Fibroblast of lung (primary cell): ENCODE results near the gene KIAA1755. TPM values are rescaled to one million over a fixed set of nuclear protein-coding genes. Genes with fewer than 3 reads are reported as not detected.

Experiments
- DNase-seq, 2 donors: peaks; one replicate each; pipeline versions ENCODE4 v3.0.0 to v3.0.0-alpha.2; 2010; ENCODE audit warnings: low read depth in 2 of 2
- H2AFZ ChIP-seq: 2 replicates; pipeline ENCODE4 v1.5.1; 2012; ENCODE audit warnings: low read length, control low read depth, inconsistent platforms
- H3K27ac ChIP-seq: 2 replicates; pipeline ENCODE4 v1.5.1; 2011; ENCODE audit warnings: low read length, control low read depth; ENCODE audit not compliant: insufficient read depth
- H3K27me3 ChIP-seq: 2 replicates; pipeline ENCODE4 v1.5.1; 2011; ENCODE audit warnings: mild to moderate bottlenecking, low read length; ENCODE audit not compliant: control insufficient read depth, insufficient read depth
- H3K36me3 ChIP-seq: 2 replicates; pipeline ENCODE4 v1.5.1; 2011; ENCODE audit warnings: low read length; ENCODE audit not compliant: control insufficient read depth, insufficient read depth
- H3K4me1 ChIP-seq: 2 replicates; pipeline ENCODE4 v1.5.1; 2011; ENCODE audit warnings: low read length; ENCODE audit not compliant: control insufficient read depth, insufficient read depth; ENCODE audit errors: extremely low read depth
- H3K4me2 ChIP-seq: 2 replicates; pipeline ENCODE4 v1.5.1; 2011; ENCODE audit warnings: low read length, control low read depth; ENCODE audit not compliant: insufficient read depth; ENCODE audit errors: extremely low read depth
- H3K4me3 ChIP-seq, 4 experiments: fragments of 200-600 bp in 1 of 4; sonication (generic) in 1 of 4; replicated peaks in 1 of 4; 2 replicates each; pipeline ENCODE4 v1.5.1; 2011 to 2016; ENCODE audit warnings: low read length in 4 of 4, low read depth in 3 of 4, mild to moderate bottlenecking in 3 of 4, control low read depth in 2 of 4, inconsistent platforms in 1 of 4, mixed read lengths in 1 of 4; ENCODE audit not compliant: insufficient read depth in 1 of 4; ENCODE audit errors: control extremely low read depth in 1 of 4
- H3K79me2 ChIP-seq: 2 replicates; pipeline ENCODE4 v1.5.1; 2012; ENCODE audit warnings: mild to moderate bottlenecking, low read length, inconsistent platforms; ENCODE audit not compliant: control insufficient read depth, insufficient read depth
- H3K9ac ChIP-seq: 2 replicates; pipeline ENCODE4 v1.5.1; 2011; ENCODE audit warnings: mild to moderate bottlenecking, low read length, control low read depth; ENCODE audit not compliant: insufficient read depth
- H3K9me3 ChIP-seq: 2 replicates; pipeline ENCODE4 v1.5.1; 2012; ENCODE audit warnings: low read depth, low read length; ENCODE audit not compliant: control insufficient read depth, insufficient read depth
- H4K20me1 ChIP-seq: 2 replicates; pipeline ENCODE4 v1.5.1; 2011; ENCODE audit warnings: low read length; ENCODE audit not compliant: control insufficient read depth, insufficient read depth; ENCODE audit errors: extremely low read depth
- EZH2 ChIP-seq: IDR thresholded peaks from 2 replicates; pipeline ENCODE4 v1.5.1; 2012; ENCODE audit warnings: low read length, control low read depth, mild to moderate bottlenecking; ENCODE audit errors: missing control alignments
- polyA plus RNA-seq, 2 donors: library from polyadenylated mRNA; depleted of rRNA in 1 of 2; stranded (reverse) in 1 of 2; unstranded in 1 of 2; fragments of >200 nt; gene quantifications; 2 replicates each; pipeline ENCODE4 v1.2.1, GENCODE V29; 2011 to 2012; ENCODE audit warnings: missing spikeins in 1 of 2
- total RNA-seq: library from RNA; depleted of rRNA; stranded (reverse); fragments of >200 nt; gene quantifications from 2 replicates; pipeline ENCODE4 v1.2.1, GENCODE V29; 2014
- TF ChIP-seq, protein P1 (sequence below), 2 donors: IDR thresholded peaks in 1 of 2; conservative IDR thresholded peaks in 1 of 2; 1 replicate in 1 of 2; 2 replicates in 1 of 2; pipeline ENCODE4 v1.5.1; 2011 to 2012; ENCODE audit warnings: low read length in 2 of 2, control low read depth in 1 of 2, inconsistent platforms in 1 of 2, low read depth in 1 of 2, mild to moderate bottlenecking in 1 of 2

KIAA1755 gene
- total and polyA plus RNA-seq, 2 donors (not counting 1 experiment from before 2014, with no cell fraction given): 0.60 to 2.8 TPM

DNA sequence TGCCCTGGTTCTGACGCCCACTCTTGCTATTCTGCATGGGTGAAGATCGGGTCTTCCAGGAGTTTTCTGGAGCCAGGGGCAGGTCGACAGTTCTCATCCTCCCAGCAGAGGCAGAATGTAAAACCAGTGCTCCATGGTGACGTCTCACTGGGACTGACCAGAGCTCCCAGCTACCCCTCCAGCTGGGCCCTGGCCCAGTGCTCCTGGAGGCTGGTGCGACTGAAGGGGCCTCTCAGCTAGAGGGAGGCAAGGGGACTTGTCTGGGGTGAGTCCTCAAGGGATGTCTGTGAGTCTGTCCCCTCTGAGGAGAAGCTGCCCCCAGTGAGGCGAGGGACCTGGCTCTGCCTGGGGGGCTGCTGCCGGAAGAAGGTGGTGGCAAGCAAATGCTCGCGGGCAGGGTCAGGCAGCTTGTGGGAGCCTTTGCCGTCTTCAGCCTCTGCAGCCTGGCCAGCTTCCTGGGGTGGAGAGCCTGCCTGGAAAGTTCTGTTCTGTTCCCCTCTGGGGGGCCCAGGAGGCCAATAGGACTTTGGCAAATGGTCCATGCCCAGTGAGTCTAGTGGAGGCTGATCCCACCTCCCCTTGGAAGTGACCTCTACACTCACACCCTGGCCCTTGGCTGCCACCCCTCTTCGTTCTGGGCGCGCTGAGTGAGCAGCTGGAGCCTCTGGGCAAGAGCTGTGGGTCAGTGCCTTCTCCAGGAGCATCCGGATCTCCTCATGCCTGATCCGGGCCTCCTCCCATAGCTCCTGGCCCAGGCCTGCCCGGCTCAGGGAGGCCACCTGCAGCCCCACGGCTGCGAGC is 47.5 kb downstream of the KIAA1755 start:
- Histone ChIP-seq H3K27me3 (no peaks in the 10 kb centered on the region), H2AFZ (no peak overlapping the region), H3K27ac (no peak overlapping the region), H4K20me1 (no peaks in the 10 kb centered on the region), H3K4me2 (no peak overlapping the region), H3K9ac (no peak overlapping the region), H3K36me3 (no peaks in the 10 kb centered on the region), H3K79me2 (no peaks in the 10 kb centered on the region), H3K4me1 (peaks cover 13% of the 10 kb centered on the region), H3K4me3 (no peak overlapping the region), H3K9me3 (no peaks in the 10 kb centered on the region)
- TF ChIP-seq, protein P1, sequence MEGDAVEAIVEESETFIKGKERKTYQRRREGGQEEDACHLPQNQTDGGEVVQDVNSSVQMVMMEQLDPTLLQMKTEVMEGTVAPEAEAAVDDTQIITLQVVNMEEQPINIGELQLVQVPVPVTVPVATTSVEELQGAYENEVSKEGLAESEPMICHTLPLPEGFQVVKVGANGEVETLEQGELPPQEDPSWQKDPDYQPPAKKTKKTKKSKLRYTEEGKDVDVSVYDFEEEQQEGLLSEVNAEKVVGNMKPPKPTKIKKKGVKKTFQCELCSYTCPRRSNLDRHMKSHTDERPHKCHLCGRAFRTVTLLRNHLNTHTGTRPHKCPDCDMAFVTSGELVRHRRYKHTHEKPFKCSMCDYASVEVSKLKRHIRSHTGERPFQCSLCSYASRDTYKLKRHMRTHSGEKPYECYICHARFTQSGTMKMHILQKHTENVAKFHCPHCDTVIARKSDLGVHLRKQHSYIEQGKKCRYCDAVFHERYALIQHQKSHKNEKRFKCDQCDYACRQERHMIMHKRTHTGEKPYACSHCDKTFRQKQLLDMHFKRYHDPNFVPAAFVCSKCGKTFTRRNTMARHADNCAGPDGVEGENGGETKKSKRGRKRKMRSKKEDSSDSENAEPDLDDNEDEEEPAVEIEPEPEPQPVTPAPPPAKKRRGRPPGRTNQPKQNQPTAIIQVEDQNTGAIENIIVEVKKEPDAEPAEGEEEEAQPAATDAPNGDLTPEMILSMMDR (conservative IDR thresholded peaks at IDR 0.05 in 1 of 2, IDR thresholded peaks at IDR 0.05 in 1 of 2; ENCODE audit: low read depth in 1 of 2, low read length in 2 of 2): no peak
- no peak for TF ChIP-seq EZH2
- no peak for DNase-seq

DNA sequence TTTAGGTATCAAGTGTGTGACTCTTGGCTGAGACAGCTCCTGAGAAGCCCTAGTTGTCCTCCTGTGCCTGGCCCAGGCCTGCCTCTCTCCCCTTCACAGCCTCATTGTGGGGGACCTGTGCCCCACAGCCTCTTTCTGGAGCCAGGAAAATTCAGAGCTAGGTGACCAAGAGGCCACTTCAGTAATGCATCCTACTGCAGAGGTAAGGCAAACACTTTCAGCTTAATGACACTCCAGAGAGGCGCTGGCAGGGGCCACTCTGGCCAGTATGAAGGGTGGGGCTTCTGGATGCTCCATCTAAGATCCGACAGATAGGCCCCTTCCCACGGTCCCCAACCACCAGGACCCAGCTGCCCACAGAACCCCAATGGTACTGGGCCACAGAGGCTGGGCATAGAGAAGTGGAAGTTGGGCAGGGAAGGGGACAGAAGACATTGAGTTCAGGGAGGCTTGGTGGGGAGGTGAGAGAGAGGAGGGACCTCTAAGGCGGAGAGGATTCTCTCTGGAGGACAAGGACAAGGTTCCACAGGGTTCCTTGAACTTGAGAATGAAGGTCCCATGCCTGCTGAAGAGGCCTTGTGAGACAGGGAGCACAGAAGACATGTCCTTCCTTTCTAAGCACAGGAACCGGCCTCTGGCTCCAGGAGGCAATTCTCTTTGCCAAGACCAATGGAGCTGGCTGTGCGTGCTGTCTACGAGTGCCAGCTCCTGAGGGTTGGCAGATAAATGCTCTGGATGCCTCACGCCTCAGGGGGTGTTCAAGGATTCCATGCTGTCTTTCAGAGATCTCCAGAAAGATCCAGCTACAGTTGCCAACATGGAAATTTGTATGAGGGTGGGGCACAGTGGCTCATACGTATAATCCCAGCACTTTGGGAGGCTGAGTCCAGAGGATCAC is 49.1 kb downstream of the KIAA1755 start:
- no peak overlapping the region for H3K4me2 ChIP-seq
- no peaks in the 10 kb centered on the region for H4K20me1 ChIP-seq
- no peak for TF ChIP-seq EZH2
- no peaks in the 10 kb centered on the region for H3K36me3 ChIP-seq
- no peak for DNase-seq
- no peak overlapping the region for H3K9ac ChIP-seq
- H3K27me3 ChIP-seq: no peaks in the 10 kb centered on the region
- no peak overlapping the region for H3K27ac ChIP-seq
- no peak overlapping the region for H3K4me3 ChIP-seq
- no peaks in the 10 kb centered on the region for H3K9me3 ChIP-seq
- no peak overlapping the region for H2AFZ ChIP-seq
- H3K4me1 ChIP-seq: peaks cover 6% of the 10 kb centered on the region
- H3K79me2 ChIP-seq: no peaks in the 10 kb centered on the region

- Histone ChIP-seq H3K9me3 (no peaks in the 10 kb centered on the region), H3K27me3 (no peaks in the 10 kb centered on the region), H3K36me3 (no peaks in the 10 kb centered on the region), H4K20me1 (no peaks in the 10 kb centered on the region), H3K9ac (no peak overlapping the region), H3K4me1 (peaks cover 6% of the 10 kb centered on the region), H3K79me2 (no peaks in the 10 kb centered on the region), H3K4me3 (no peak overlapping the region), H3K4me2 (no peak overlapping the region), H2AFZ (no peak overlapping the region), H3K27ac (no peak overlapping the region)
- TF ChIP-seq EZH2: no peak
- peak in 1 of 2 donors; percentile 53 for DNase-seq
Measured at GRCh38 chr20:38210741-38211140, 49.8 kb downstream of the KIAA1755 start.
